Measurements from ENCODE around the gene HMCN1.

- TF ChIP-seq MAX (IDR thresholded peaks at IDR 0.05; ENCODE audit: low read depth, low read length) (no peak), CTCF (IDR thresholded peaks at IDR 0.05; ENCODE audit: low read depth, low read length) (no peak), POLR2A (IDR thresholded peaks at IDR 0.05; ENCODE audit: extremely low read depth, insufficient read length) (no peak), MYC (IDR thresholded peaks at IDR 0.05; ENCODE audit: low read depth, low read length) (no peak)
These were observed 205.0 kb downstream of the HMCN1 start for GRCh38 chr1:185939142-185939541.
